Endothelial cell of umbilical vein (primary cell): ENCODE data around the gene FAM117B. TPM values are rescaled to one million over a fixed set of nuclear protein-coding genes. Genes with fewer than 3 reads are reported as not detected.

Experiments
- BruUV-seq: library from RNA; stranded (reverse); fragments of 400-500 nt; replicated peaks from 2 replicates; lab custom pipeline; 2021; lab: Mats Ljungman, UMichigan
- CTCF ChIA-PET: fragments of 300-600, 350-600 bp; sonication (Branson Sonifier 250); formaldehyde crosslinking; loops from one replicate; lab custom pipeline; 2021; ENCODE audit warnings: antibody characterized with exemption, inconsistent platforms; lab: Charles Lee
- POLR2A ChIA-PET: fragments of 300-600, 350-600 bp; sonication (Branson Sonifier 250); formaldehyde crosslinking; loops from one replicate; lab custom pipeline; 2021; ENCODE audit warnings: antibody characterized with exemption, inconsistent platforms; lab: Charles Lee
- DNase-seq: peaks from one replicate; pipeline ENCODE4 v3.0.0-alpha.2; 2011; ENCODE audit warnings: low read depth, low spot score
- FAIRE-seq: peaks from 2 replicates; lab custom pipeline; 2011; peaks lifted over from hg19 to GRCh38; lab: Jason Lieb, UNC
- H2AFZ ChIP-seq: 2 replicates; pipeline ENCODE4 v1.6.0; 2012; ENCODE audit warnings: low read depth, low read length, control low read depth, inconsistent platforms
- H3K27ac ChIP-seq: 2 replicates; pipeline ENCODE4 v1.5.1; 2011; ENCODE audit warnings: low read depth, mild to moderate bottlenecking, control low read depth, low read length, moderate library complexity; ENCODE audit not compliant: insufficient read depth
- H3K27me3 ChIP-seq, 2 experiments: 2 replicates each; pipeline versions ENCODE4 v1.6.0 to v1.6.1; 2011; ENCODE audit warnings: low read length in 2 of 2, mixed read lengths in 1 of 2; ENCODE audit not compliant: control insufficient read depth in 2 of 2, insufficient read depth in 2 of 2
- H3K36me3 ChIP-seq, 2 experiments: 2 replicates in 1 of 2; 3 replicates in 1 of 2; pipeline ENCODE4 v1.5.1; 2011; ENCODE audit warnings: low read length in 2 of 2, mild to moderate bottlenecking in 1 of 2, moderate library complexity in 1 of 2; ENCODE audit not compliant: control insufficient read depth in 2 of 2, insufficient read depth in 2 of 2; ENCODE audit errors: extremely low read depth in 1 of 2
- H3K4me1 ChIP-seq: 3 replicates; pipeline ENCODE4 v1.5.1; 2011; ENCODE audit warnings: mild to moderate bottlenecking, low read length; ENCODE audit not compliant: control insufficient read depth, insufficient read depth; ENCODE audit errors: extremely low read depth
- H3K4me2 ChIP-seq: 2 replicates; pipeline ENCODE4 v1.6.1; 2011; ENCODE audit warnings: low read length, control low read depth, mixed read lengths; ENCODE audit not compliant: insufficient read depth
- H3K4me3 ChIP-seq, 3 experiments: fragments of 200-600 bp in 1 of 3; sonication (generic), shearing (Covaris generic) in 1 of 3; replicated peaks in 1 of 3; 2 replicates each; pipeline ENCODE4 v1.5.1; 2011 to 2016; ENCODE audit warnings: control low read depth in 3 of 3, low read length in 3 of 3, mild to moderate bottlenecking in 2 of 3, inconsistent platforms in 1 of 3, low read depth in 1 of 3, moderate library complexity in 1 of 3; ENCODE audit not compliant: insufficient read depth in 1 of 3
- H3K79me2 ChIP-seq: 2 replicates; pipeline ENCODE4 v1.6.0; 2012; ENCODE audit warnings: low read length, inconsistent platforms; ENCODE audit not compliant: control insufficient read depth, insufficient read depth
- H3K9ac ChIP-seq: replicated peaks from 2 replicates; pipeline ENCODE3; 2011; ENCODE audit warnings: low read length, control low read depth; ENCODE audit not compliant: insufficient read depth; ENCODE audit errors: extremely low read depth
- H3K9me1 ChIP-seq: replicated peaks from 3 replicates; pipeline ENCODE4 v1.6.0; 2011; ENCODE audit warnings: mild to moderate bottlenecking, low read length; ENCODE audit not compliant: control insufficient read depth, insufficient read depth; ENCODE audit errors: extremely low read depth
- H3K9me3 ChIP-seq: replicated peaks from 2 replicates; pipeline ENCODE4 v1.5.1; 2012; ENCODE audit warnings: low read length, inconsistent platforms; ENCODE audit not compliant: control insufficient read depth, insufficient read depth
- H4K20me1 ChIP-seq: replicated peaks from 2 replicates; pipeline ENCODE3; 2011; ENCODE audit warnings: mild to moderate bottlenecking, low read length; ENCODE audit not compliant: control insufficient read depth, insufficient read depth; ENCODE audit errors: extremely low read depth
- CTCF ChIP-seq, 2 donors: IDR thresholded peaks; 1 replicate in 1 of 2; 2 replicates in 1 of 2; pipeline ENCODE4 v1.5.1; 2011; ENCODE audit warnings: low read length in 2 of 2, mild to moderate bottlenecking in 2 of 2, moderate library complexity in 2 of 2, control low read depth in 1 of 2, inconsistent platforms in 1 of 2, low read depth in 1 of 2; ENCODE audit not compliant: insufficient read depth in 1 of 2; ENCODE audit errors: extremely low read depth in 1 of 2
- EZH2 ChIP-seq: IDR thresholded peaks from 2 replicates; pipeline ENCODE4 v1.6.1; 2012; ENCODE audit warnings: borderline replicate concordance, low read depth, mild to moderate bottlenecking, moderate library complexity, low read length, inconsistent platforms; ENCODE audit not compliant: severe bottlenecking
- FOS ChIP-seq: IDR thresholded peaks from 2 replicates; pipeline ENCODE4 v1.6.1; 2011; ENCODE audit warnings: mild to moderate bottlenecking, low read length, moderate library complexity, borderline replicate concordance; ENCODE audit not compliant: insufficient read depth
- GATA2 ChIP-seq: IDR thresholded peaks from 2 replicates; pipeline ENCODE4 v1.7.0; 2011; ENCODE audit warnings: low read depth, mild to moderate bottlenecking, moderate library complexity, mixed read lengths, low read length; ENCODE audit not compliant: insufficient read length, insufficient read depth
- JUN ChIP-seq: IDR thresholded peaks from 2 replicates; pipeline ENCODE4 v1.6.1; 2011; ENCODE audit warnings: borderline replicate concordance, low read depth; ENCODE audit not compliant: insufficient read length, insufficient read depth
- MAX ChIP-seq: IDR thresholded peaks from 2 replicates; pipeline ENCODE4 v1.6.1; 2011; ENCODE audit not compliant: insufficient read depth, insufficient read length
- MYC ChIP-seq: IDR thresholded peaks from one replicate; pipeline ENCODE4 v1.6.1; 2011; ENCODE audit warnings: mild to moderate bottlenecking, low read depth, low read length
- POLR2A ChIP-seq: IDR thresholded peaks from 2 replicates; pipeline ENCODE4 v1.6.1; 2012; ENCODE audit warnings: low read depth, mild to moderate bottlenecking, control low read depth, low read length
- POLR2AphosphoS5 ChIP-seq: IDR thresholded peaks from 2 replicates; pipeline ENCODE4 v1.6.1; 2012; ENCODE audit warnings: low read depth, mild to moderate bottlenecking, control low read depth, low read length, moderate library complexity; ENCODE audit not compliant: insufficient read depth
- dilution Hi-C: fragments of 300-500 bp; cut with MboI; formaldehyde crosslinking; loops from one replicate; pipeline ENCODE4 v1.15.0; 2019; ENCODE audit warnings: low sequenced_read_pairs; ENCODE audit not compliant: extremely low pct_ligation_motif_present
- intact Hi-C: fragments of 100-400 bp; cut with micrococcal nuclease; formaldehyde crosslinking; loops from one replicate; pipeline ENCODE4 v1.10.0; 2022
- polyA plus RNA-seq, 4 experiments: library from polyadenylated mRNA; depleted of rRNA in 3 of 4; stranded (reverse) in 3 of 4; unstranded in 1 of 4; fragments of >200 nt; gene quantifications; 2 replicates each; pipeline versions ENCODE4 v1.2.1 to v1.2.3, GENCODE V29; 2011 to 2012; ENCODE audit warnings: missing spikeins in 1 of 4
- total RNA-seq: library from RNA; stranded (reverse); gene quantifications from 2 replicates; pipeline ENCODE4 v1.2.3, GENCODE V29; 2021

Gene FAM117B
- total and polyA plus RNA-seq, 2 donors (not counting 3 experiments of a cell fraction or from before 2014, with no cell fraction given): 1.3 to 7.0 TPM

GRCh38 chr2:202743613-202744012, 108.8 kb downstream of the FAM117B start:
- DNase-seq (no peak), FAIRE-seq (no peak)
- intact Hi-C loops: no loop called here
- H3K27me3 ChIP-seq: no peaks in the 10 kb centered on the region
- no TSS peak for BruUV-seq
- no peak overlapping the region for H3K27ac ChIP-seq
- no peaks in the 10 kb centered on the region for H3K9me1 ChIP-seq
- no peak overlapping the region for H3K4me2 ChIP-seq
- TF ChIP-seq GATA2: no peak
- TF ChIP-seq MAX: no peak
- no peak for TF ChIP-seq CTCF (IDR thresholded peaks at IDR 0.05; ENCODE audit: extremely low read depth in 1 of 2, insufficient read depth in 1 of 2, low read depth in 1 of 2, low read length in 2 of 2)
- no peak for TF ChIP-seq POLR2AphosphoS5
- TF ChIP-seq FOS: no peak
- TF ChIP-seq JUN: no peak
- no peak for TF ChIP-seq EZH2
- TF ChIP-seq POLR2A: no peak
- no peak for TF ChIP-seq MYC
- dilution Hi-C loops: no loop called here
- H3K4me1 ChIP-seq: no peaks in the 10 kb centered on the region
- CTCF ChIA-PET: no interaction called here
- no peaks in the 10 kb centered on the region for H3K9me3 ChIP-seq
- no peak overlapping the region for H3K4me3 ChIP-seq
- no peak overlapping the region for H2AFZ ChIP-seq
- H3K36me3 ChIP-seq: no peaks in the 10 kb centered on the region
- no peak overlapping the region for H3K9ac ChIP-seq
- POLR2A ChIA-PET: no interaction called here
- no peaks in the 10 kb centered on the region for H4K20me1 ChIP-seq
- no peaks in the 10 kb centered on the region for H3K79me2 ChIP-seq
